ENCODE data around the gene HEXD.
"Not testable (repeated sequence)": the region's sequence is repeated elsewhere in the genome, so short reads cannot be mapped to it uniquely, and the experiment has no call there.

The HEXD gene

DNA sequence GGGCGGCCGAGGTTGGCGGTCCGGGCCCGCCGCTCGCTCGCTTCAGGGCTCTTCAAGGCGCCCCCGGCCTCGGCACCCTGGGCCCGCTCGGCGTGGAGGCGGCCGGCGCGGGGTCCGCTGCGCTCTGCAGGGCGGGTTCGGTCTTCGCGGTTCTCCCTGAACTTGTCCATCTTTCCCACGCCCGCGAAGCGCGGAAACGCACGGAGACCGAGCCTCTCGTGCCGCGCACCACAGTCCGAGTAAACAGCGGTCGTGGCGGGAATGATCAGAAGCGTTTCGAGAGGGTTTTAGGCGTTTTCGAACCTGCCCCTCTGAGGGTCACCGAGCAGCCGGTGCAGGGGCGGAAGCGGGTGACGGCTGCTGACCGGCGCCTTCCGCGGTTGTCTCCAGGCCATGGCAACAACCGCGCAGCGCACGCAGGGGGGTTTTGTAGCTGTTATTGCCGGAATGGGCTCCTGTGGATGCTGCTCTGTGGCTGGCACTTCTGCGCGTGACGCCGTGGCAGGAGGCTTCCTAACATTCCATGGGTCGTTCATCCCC lies 40.8 kb downstream of the HEXD start:
- no peak for DNase-seq (ENCODE audit: low read depth)

DNA sequence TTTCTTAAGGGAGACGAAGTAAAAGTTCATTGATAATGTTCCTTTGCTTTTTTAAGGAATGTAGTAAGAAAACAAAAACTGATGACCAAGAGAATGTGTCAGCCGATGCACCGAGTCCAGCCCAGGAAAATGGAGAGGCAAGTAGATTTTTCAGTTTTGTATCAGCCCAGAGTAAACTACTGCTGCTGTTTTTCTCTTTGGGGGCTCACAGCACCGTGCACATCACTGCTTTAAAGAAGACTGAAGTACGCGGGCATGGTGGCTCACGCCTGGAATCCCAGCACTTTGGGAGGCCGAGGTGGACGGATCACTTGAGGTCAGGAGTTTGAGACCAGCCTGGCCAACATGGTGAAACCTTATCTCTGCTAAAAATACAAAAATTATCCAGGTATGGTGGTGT lies 41.8 kb downstream of the HEXD start:
- not testable (repeated sequence) for DNase-seq (ENCODE audit: low read depth)

DNA sequence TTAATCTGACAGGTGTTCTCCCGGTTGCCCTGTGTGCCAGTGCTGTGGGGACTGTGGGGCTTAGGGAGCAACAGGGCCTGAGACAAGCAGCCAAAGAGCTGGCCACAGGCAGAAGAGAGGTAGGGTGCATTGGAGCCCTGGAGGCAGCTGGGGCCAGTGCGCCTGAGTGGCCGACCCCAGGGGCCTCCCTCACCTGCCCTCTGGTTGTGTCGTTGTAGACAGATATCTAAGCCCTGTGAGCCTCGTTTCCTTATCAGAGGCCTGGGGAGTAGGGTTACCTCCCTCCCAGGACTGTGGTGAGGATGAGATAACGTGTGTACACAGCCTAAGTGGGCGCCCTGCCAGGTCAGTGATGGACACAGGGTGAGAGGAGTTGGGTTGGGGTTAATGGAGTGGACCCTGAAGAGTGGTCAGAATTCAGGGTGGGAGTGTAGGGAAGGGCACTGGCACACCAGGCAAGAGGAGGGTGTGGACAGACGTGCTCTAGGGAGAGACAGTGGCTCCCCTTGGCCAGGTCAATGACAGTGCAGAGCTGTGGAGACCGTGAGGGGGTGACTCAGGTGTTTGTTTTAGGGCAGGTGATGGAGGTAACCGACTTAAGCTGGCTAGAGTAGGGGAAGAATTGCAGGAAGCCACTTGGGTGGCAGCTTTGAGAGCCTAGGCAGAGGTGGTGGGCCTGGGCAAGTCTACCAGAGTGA lies 43.8 kb downstream of the HEXD start:
- no peak for DNase-seq (ENCODE audit: low read depth)

DNA sequence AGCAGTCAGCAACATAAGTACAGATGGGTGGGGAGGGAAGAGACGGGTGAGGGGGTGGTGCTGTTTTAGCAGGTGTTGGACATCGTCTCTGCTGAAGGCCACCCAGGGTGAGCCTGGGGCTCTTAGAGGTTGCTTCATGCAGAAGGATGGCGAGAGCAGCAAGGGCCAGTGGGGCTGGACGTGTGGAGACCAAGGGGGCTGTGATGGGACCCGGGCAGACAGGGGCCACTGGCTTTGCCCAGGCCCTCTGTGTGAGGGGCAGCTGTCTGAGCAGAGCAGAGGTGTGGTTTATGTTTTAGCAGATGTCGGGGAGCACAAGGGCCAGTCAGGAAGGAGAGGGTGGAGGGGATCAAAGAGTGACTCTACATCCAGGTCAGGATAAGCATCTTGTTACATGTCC lies 45.2 kb downstream of the HEXD start:
- DNase-seq (ENCODE audit: low read depth): no peak

DNA sequence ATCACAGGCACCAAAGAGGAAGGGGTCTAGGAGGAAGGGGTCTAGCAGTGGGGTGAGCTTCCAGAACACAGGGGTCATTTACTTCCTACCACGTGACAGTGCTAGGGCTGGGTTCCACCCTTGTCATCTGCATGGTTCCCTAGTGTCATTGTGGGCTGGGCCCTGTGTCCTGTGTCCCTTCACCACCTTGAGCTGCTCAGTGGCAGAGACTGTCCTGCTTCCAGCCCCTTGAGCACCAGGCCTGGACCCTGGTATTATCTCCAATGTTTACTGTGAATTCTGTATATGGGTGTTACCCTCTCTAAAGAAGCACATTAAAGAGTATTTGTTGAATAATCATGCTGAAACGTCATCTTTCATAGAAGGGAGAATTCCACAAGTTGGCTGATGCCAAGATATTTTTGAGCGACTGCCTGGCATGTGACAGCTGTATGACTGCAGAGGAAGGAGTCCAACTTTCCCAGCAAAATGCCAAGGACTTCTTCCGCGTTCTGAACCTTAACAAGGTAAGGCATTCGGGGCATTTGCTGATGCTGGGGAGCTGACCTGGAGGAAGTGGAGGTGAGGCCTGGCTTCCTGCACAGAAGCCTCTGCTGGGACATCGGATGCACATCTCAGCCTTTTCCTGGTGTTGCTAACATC lies 45.9 kb downstream of the HEXD start:
- no peak for DNase-seq (ENCODE audit: low read depth)

DNA sequence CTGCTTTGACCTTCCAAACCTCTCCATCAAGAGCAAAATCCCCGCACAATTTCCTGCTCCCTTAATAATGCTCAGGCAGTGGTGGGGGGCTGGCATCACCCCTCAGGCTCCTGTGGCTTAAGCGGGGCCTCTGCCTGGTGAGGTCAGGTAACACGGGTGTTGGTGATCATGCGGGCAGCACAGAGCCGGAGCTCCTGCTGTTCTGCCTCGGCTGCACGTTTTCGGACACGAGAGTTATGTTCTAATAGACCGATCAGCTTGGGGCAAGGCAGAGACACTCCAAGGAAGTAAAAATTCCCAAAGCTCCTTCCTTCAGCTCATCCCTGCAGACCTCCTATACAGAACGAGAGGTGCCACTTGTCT lies 46.4 kb downstream of the HEXD start:
- no peak for DNase-seq (ENCODE audit: low read depth)

DNA sequence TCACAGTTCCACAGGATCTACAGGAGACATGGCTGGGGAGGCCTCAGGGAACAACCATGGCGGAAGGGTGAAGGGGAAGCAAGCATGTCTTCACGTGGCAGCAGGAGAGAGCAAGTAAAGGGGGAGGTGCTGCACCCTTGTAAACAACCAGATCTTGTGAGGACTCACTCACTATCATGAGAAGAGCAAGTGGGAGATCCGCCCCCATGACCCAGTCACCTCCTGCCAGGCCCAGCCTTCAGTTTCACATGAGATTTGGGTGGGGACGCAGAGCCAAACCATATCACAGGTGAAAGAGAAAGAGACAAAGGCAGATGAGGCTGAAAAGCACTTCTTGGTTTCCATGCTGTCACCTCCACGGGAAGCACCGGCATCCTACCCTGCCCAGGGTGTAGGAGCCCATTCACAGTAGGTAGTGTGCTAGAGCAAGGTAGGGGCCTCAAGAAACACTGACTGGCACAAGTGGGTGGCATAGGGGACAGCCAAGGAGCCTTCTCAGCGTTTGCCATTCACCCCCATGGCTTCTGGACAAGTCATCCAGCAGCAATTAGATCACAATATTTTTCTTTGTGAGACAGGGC lies 47.0 kb downstream of the HEXD start:
- no peak for DNase-seq (ENCODE audit: low read depth)

DNA sequence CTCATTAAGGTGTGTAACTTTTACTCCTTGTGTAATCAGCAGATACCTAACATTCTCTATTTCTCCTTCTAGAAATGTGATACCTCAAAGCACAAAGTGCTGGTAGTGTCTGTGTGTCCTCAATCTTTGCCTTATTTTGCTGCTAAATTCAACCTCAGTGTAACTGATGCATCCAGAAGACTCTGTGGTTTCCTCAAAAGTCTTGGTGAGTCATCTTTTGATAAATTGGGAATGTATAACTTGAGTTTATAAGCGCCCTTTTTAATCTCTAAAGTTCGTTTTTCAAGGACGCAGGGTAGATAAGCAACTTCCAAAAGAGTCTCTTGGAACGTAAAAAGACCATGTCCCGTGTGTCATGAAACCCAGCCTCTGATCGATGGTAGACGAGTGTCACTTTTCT lies 50.5 kb downstream of the HEXD start:
- DNase-seq (ENCODE audit: low read depth): no peak

DNA sequence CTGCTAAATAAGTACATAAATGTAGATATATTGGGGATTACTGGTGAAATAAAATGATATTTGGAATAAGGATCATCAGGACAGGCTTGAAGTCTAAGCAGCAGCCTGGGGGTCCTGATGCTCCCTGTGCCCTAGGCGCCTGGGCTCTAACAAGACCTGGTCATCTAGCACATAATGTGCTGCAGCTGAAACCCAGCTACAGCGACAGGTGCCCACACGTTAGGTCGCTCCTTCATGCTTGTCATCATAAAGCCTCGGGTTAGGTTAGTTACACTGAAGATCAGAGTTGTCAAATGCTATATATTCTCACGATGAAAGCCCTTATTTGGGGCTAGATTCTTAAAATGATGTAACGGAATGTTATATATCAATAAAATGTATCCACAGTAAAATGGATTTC lies 51.9 kb downstream of the HEXD start:
- no peak for DNase-seq (ENCODE audit: low read depth)

DNA sequence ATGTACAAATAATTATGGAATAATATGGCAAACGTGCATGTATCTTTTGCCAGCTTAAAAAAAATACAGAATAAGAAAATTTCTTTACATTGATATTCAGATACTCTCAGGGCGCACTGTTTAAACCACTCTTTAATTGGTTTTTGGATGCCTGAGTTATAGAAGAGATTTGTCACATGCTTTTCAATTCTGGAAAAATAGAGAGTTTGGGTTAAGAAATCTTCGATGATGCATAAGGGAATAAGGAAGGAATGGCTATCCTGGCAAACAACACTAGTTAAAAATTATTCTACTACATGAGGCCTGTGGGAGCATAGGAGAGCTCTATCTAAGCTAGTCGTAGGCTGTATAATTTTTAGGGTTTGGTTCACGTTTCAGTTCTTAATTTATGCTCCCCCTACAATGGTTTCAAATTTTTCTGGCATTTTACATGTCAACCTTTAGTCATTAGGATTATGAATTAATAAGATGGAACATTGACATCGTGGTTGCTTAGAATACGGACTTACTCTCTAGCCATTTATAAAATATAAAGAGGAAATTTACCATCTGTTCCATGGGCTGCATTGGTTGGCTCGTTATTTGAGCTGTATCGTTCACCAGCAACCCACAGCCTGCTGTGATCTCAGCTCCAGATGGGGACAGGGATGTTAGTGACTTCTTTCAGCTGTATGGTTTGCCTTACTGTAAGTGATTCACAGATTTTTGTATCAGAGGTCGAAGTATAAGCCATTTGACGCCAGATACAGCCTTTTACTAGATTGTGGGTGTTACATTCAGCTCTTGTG lies 56.3 kb downstream of the HEXD start:
- no peak for DNase-seq (ENCODE audit: low read depth)

DNA sequence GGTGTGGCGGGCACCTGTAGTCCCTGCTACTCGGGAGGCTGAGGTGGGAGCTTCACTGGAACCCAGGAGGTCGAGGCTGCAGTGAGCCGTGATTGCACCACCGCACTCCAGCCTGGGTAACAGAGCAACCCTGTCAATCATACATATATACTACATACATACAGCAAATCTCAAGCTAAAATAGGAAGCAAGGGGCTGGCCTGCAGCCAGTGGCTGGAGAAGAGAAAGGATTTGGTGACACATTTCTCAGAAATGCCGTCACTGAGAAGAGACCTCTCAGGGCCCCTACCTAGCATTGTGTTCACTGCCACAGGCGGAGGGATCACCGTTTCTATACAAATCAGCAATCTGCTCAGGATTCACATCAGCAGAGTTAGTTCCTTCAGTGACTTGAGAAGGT lies 57.3 kb downstream of the HEXD start:
- no peak for DNase-seq (ENCODE audit: low read depth)

DNA sequence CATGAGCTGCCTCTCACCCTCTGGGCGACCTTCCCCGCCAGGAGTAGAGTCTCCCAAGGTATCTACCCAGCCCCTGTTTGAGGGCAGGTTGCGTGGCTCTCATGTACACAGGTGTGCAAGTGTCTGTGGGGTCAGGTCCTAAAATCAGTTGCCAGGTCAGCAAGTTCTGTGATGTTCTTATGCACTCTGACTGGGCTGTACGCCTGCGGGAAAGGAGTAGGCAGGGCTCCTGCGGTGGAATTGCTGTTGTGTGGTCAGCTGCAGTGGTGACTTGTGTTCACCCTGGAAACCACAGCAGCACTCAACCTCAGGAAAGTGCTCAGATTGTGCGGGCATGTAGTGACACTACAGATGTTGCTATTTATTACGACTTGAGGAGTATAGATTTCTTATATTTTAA lies 59.8 kb downstream of the HEXD start:
- DNase-seq (ENCODE audit: low read depth): no peak

DNA sequence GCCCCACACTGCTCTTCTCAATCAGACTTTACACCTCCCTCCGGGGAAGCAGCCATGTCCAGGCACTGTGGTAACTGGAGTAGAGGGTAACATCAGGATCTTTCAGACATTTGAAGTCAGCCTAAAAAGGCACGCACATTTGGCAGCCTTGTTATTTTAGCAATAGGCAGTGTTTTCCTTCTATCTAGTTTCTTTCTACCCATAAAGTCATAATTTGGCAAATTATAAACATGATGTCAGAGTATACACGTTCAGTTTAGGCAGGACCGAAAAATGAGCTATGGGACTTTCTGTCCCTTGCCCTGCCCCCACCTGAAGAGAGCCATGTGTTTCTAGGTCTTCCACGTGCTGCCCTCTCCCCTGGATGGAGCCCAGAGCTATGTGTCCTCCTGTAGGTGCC lies 61.5 kb downstream of the HEXD start:
- no peak for DNase-seq (ENCODE audit: low read depth)

DNA sequence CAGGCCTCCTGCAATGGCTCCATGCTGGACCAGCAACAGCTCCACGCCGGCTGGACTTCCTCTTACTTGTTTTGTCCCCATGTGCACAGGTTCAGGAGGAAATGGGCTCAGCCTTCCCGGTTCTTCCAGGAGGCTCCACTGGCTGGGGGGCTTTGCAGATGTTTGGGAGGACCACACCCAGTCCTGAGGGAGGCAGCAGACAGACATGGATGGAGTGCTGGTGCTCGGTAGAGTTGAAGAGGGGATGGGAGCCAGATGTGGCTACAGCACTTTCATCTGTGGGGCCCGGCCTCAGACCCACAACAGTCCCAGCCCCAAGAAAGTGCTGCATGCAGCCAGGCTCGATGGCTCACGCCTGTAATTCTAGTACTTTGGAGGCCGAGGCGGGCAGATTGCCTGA lies 62.2 kb downstream of the HEXD start:
- no peak for DNase-seq (ENCODE audit: low read depth)

DNA sequence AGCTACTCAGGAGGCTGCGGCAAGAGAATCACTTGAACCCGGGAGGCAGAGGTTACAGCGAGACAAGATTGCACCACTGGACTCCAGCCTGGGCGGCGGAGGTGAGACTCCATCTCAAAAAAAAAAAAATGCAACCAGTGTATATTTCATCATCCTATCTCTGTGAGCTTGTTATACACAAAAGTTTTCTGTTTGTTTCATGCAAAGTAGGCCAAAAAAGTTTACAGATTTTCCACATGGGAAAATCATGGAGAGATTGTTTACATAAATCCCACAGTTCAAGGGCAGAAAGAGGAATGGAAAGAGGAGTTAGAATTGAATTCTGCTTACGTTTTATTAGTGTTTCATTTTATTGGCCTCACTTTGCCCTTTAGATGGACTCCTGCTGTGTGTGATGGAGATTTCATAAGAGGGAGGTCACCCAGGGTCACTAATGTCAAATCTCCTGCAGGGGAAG lies 65.1 kb downstream of the HEXD start:
- no peak for DNase-seq (ENCODE audit: low read depth)

DNA sequence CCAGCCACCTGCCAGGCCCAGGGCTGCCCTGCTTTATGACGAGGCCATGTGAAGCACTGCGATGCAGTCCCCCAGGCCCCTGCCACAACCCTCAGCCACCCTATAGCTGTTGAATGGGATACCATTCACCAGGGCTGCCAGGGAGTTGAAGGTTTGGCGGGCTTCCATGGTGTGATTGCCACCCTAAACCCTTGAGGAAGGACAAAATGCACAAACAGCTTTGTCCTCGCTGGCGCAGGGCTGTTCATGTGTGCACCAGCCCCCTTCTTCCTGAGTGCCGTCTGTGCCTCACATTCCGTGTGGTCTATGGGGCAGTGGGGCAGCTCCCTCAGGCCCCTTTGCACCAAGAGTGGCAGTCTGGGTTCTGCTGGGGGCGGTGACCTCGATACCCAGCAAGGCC lies 65.7 kb downstream of the HEXD start:
- DNase-seq (ENCODE audit: low read depth): no peak

DNA sequence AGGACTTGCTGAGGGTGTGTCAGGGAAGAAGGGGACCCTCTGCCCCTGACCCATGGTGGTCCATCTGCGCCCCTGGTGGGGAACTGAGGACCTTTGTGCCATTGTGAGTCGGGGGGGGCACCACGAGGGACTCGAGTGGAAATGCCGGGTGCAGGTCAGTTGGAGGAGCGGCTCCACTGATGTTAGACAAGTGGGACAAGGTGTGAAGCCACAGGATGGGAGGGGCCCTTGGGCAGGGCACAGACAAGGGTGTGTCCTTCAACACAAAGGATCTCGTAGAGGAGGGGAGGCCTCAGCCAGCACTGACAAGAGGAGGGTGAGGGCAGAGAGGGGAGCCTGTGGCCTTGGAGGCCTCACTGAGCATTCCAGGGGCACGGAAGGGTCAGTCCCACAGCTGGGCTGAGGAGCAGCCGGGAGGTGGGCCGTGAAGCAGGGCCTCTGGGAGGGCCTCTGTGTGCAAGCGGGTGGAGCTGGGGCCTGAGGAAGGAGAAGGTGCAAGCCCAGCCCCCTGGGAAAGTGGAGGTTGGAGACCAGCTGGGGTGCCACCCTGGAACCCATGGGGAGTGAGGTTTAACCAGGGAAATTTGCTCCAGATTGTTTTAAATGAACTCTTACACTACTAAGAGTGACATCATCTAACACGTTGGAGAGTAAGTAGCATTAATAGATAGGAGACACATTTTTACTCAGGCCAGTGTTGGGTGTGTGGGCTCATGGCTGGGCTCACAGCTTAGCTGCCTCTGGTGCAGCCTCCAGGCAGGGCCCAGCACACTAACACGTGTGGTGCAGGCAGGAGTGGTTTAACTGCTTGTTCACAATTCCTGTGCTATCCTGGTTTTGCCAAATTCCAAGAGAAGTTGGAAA lies 68.3 kb downstream of the HEXD start:
- no peak for DNase-seq (ENCODE audit: low read depth)

DNA sequence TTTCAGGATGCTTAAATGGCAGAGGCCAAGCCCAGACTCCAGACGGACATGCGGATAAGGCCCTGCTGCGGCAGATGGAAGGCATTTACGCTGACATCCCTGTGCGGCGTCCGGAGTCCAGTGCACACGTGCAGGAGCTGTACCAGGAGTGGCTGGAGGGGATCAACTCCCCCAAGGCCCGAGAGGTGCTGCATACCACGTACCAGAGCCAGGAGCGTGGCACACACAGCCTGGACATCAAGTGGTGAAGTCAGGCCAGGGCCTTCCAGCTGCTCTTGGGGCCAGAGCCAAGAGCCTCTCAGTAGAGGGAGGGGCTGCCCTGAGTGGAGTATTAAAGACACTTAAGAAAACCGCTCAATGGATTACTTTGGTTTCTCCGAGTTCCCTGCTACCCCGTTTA lies 69.8 kb downstream of the HEXD start:
- no peak for DNase-seq (ENCODE audit: low read depth)

DNA sequence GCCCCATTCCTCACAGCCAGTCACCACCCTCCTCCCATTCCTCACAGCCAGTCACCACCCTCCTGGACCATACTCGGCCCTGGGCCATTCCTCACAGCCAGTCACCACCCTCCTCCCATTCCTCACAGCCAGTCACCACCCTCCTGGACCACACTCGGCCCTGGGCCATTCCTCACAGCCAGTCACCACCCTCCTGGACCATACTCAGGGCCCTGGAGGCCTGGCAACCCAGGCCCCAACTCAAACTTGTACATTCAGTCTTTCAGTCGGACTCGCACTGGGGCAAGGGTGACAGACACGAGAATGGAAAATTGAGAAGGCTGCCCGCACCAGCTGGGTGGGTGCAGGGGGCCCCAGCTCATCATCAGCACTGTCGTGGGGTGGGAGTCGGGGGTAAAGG lies 71.0 kb downstream of the HEXD start:
- DNase-seq (ENCODE audit: low read depth): no peak

DNA sequence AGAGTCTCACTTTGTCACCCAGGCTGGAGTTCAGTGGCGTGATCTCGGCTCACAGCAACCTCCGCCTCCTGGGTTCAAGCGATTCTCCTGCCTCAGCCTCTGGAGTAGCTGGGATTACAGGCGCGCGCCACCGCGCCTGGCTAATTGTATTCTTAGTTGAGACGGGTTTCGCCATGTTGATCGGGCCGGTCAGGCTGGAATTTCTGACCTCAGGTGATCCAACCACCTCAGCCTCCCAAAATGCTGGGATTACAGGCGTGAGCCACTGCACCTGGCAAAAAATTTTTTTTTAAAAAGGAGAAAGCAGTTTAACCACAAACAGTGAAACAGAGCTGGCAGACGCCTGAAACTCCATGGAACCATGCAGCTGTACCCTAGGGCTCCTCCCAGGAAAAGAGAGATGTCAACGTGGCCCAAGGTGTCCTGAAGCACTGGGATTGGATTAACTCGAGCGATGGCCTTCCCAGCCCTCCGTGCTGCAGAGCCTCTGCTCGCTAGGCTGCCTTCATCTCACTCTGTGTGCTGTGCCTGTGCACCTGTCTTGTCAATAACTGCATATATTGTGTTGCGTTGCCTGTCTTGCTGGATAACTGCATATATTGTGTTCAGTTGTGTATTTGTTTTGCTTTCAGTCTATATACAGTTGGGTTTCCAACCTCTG lies 71.8 kb downstream of the HEXD start:
- DNase-seq (ENCODE audit: low read depth): no peak

DNA sequence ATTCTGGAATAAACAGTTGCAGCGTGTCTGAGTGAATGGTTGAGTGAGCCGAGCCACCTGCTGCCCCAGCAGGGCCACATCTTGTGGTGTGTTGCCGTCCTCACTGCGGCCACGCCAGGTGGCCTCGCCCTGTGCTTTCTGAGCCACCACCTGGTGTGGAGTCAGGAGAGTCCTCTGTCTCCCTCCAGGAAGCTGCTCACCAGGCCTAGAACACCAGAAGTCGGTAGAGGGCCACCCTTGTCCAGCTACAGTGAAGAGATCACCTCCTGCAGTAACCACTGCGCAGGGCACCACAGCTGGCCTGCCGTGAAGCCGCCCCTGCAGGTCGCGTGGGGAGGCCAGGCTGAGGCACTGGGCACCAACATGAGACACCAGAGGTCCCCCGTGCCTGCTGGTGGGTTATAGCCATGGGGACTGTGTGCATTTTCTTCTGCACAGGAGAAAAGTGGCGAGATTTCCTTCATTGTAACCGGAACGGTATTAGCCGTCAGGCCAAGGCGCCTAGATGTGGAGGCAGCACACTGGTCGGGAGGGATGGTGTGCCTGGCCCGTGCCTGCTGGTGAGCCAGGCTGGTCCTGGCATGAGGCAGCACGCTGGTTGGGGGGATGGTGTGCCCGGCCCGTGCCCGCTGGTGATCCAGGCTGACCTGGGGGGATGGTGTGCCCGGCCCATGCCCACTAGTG lies 72.5 kb downstream of the HEXD start:
- no peak for DNase-seq (ENCODE audit: low read depth)

Data from activated T-cell treated with anti-CD3 and anti-CD28 coated beads for 24 hours (primary cell).